GM19372 (cell line): ENCODE results near the gene MATN4.
A peak's percentile ranks its signal among the peaks of the same experiment; 100 is the strongest.

ENCODE experiments used
- ATAC-seq: cut with Tn5 transposase; IDR thresholded peaks from one replicate; pipeline ENCODE4 v1.9.1; 2021; ENCODE audit warnings: mild to moderate bottlenecking, low read depth, moderate library complexity; ENCODE audit not compliant: unreplicated experiment

Gene MATN4

DNA sequence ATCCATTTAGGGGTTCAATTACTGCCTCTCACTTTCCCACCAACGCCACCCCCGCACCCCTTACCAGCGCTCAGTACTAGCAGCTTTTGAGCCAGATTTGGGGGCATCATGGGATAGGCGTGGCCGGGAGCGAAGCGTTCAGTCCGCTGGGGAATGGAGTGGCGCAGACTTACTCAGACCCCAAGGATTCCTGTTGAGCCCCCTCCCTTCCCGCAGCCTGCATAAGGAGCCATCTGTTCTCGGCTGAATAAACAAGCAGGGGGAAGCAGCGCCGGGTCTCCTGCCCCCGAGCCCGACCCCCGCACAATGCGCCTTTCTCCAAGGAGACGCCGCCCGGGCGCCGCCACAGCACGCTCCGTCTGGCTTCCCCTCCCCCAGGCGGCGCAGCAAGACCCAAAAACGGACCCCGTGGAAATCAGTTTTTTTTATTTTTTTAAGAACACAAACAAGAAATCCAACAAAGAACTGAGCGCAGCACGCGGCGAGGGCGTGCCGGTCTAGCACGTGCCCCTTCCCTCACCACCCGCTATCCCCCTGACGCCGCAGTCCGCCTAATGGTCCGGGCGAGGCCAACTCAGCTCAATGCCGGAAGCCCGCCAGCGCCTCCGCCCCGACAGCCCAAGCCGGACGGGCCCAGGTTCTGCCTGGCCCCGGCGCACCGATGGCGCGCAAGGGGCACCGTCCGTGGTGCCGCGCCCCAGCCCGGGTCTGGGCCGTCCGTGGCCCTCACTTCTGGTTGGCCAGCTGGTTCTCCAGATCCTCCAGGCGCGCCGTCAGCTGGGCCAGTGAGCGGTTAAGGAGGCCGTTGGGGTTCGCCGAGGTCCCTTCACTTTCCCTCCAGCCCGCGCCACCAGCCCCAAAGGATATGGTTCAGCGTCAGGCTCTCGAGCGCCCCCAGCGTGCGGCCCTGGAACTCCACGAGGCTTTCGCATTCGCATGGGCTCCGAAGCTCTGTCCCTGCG, 14.8 kb downstream of the MATN4 start:
- ATAC-seq, result peak; percentile 78

GRCh38 chr20:45292343-45292742, 15.8 kb downstream of the MATN4 start:
- ATAC-seq, result no peak

GRCh38 chr20:45291526-45291925, 16.6 kb downstream of the MATN4 start:
- ATAC-seq, result no peak

DNA sequence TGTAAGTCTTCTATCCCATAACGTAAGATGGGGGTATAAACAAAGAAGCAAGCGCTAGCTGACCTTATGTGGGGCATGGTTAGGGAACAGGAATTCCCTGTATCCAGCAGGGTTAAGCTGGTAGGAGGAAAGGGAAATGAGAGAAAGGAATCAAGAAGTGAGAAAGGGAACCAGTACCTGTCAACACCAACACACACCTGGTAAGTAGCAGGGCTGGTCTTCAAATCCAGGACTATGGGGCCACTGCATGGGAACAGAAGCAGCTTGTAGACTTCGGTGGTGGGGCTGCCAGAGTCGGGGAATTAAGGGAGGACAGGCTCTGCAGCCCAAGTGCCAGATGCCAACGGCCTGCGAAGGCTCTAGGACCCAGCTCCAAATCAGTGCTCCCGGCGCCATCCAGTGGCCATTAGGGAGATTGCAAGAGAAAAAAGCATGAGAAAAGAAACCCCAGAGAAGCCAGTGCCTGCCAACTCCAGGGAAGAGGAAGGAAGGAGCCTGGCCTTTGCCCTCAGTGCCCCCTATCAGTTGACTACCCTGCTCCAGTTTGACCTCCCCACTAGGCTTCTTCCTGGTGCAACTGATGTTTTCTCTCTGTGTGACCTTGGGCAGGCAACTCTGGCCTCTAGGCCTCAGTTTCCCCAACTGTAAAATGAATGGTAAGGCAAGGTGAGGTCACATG, 17.3 kb downstream of the MATN4 start:
- ATAC-seq, result no peak

GRCh38 chr20:45289942-45290676, 18.0 kb downstream of the MATN4 start:
- no peak for ATAC-seq

DNA sequence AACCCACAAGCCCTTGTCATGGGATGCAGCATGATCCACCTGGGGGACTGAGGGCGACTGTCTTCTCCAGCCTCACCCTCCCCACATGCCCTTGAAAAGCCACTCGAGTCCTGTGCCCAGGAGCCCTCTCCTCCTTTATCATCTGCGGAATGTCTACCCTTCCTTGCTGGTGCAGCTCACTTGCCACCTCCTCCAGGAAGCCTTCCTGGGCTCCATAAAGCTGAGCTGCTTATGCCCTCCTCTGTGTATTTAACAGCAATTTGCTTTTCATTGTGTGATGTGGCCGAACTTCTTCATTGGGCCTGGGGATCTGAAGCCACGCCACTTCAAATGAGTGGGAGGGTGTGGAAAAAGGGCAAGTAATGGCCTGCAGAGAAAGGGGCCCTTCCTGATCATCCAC, 19.2 kb downstream of the MATN4 start:
- ATAC-seq, result no peak

DNA sequence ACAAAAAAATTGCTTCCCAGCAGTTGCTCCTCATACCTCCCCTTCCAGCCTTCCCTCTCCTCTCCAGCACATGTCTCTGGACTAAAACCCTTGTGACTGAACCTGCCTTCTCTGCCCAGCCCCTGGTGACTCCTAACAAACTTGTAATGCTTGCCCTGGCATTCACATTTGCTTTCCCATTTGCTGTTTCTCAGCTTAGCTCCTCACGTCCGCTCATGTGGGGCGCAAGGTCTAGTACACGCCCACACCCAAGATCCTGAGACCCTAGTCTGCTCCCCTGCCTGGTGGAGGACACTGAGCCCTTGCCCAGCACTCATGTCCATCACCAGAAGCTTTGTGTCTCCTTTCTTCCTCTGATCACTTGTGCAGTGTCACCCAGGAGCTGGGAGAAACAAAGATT, 19.7 kb downstream of the MATN4 start:
- ATAC-seq, result no peak

DNA sequence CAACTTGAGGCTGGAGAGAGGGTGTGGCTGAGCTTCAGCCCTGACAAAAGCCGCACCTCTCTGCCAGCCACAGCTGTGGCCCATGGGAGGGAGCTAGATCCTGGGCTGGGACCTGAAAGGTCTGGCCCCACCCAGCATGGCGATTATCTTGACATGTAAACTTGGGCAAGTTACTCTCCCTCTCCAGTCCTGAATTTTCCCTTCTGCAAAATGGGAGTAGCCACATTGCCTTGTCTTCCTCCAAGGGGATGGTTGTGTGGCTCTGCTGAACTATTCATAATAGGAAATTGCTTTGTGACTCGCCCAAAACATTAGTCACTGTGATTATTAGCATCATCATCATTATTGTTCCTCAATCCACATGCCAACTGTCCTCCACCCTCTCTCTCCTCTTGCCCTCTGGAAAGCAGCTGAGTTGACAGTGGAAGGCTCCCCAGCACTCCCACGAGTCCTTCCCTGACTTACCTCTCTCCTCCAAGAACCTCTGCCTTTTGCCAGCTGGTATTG, 24.5 kb downstream of the MATN4 start:
- ATAC-seq, result no peak

- ATAC-seq, result no peak
Measured at GRCh38 chr20:45282700-45283550, 25.2 kb downstream of the MATN4 start.

GRCh38 chr20:45279992-45280391, 28.1 kb downstream of the MATN4 start:
- ATAC-seq, result no peak

DNA sequence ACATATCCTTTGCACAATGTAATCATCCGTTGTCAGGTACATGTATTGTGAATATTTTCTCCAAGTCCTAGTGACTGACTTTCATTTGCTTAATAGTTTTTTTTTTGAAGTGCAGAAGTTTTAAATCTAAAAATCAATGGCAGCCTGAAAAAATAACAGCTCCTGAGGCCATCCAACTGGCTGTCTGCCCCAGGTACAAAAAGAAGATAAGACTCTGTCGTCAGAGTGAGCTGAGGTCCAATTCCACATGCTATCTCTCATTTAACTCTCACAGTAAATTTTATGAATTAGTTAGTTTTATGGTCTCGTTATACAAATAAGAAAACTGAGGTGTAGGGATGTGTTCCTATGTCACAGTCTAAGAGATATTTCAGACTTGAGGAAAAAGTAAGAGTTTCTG, 32.8 kb downstream of the MATN4 start:
- ATAC-seq, result no peak

- ATAC-seq, result no peak
Measured at GRCh38 chr20:45269754-45270270, 38.3 kb downstream of the MATN4 start.

- no peak for ATAC-seq
Measured at GRCh38 chr20:45269056-45269455, 39.0 kb downstream of the MATN4 start.

GRCh38 chr20:45268531-45268930, 39.6 kb downstream of the MATN4 start:
- no peak for ATAC-seq

DNA sequence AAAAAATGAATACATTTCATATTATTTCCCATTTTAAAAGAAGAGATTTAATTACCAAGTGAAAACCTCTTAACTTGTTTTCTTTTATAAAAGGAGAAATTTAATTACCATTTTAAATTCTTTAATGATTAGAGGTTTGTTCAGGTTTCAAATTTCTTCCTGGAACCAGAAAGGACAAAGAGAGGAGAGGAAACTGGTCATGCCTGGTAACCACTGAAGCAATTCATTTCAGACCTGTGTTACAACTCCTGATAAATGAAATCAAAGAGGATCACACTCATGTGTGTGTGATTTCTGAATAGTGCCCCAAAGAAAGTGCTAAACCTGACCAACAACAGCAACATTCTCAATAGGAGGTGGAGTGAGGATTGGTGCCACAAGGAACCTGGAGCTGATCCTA, 41.1 kb downstream of the MATN4 start:
- no peak for ATAC-seq

DNA sequence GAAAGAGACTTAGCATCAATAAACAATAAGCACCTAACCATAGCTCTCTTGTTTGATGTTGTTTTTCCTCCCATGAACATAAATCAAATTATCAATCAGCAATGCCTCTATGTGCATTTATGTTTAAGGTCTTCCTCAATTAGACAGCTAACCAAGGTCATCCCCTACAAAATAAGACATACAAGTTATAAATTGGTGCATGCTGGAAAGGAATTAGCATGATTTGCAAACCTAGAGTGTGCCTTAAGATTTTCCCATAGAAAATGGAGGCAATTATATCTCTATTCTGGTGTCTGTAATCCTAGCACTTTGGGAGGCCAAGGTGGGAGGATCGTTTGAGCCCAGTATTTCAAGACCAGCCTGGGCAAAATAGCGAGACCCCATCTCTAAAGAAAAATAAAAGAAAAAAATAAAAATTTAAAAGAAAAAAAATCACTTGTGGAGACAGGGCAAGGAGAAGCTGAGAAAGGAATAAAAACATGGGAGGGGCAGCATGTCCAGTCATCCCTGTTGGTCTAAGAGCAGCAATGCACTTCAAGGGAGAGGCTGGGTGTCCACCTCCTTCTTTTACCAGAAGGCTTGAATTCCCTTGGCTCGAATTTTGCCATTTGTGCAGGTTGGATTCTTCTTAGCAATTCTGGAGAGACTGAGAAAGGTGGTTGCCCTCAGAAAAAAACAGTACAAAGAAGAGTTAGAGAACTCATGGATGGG, 44.4 kb downstream of the MATN4 start:
- no peak for ATAC-seq

- ATAC-seq, result no peak
Measured at GRCh38 chr20:45258664-45259063, 49.4 kb downstream of the MATN4 start.

DNA sequence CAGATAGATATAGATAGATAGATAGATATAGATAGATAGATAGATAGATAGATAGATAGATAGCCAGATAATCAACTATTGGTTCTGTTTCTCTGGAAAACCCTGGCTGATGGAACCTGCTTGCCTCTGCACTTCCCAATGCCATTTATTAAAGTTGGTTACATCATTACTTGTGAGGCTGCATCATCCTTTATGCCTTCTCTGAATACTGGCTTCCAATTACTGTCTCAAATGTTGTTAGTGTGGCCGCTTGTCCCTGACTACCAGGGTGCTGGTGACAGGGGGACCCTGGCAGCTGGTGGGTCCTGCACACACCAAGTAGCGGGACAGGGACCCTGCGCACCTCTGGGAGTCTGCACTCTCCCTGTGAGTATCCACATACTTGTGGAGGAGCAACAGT, 49.8 kb downstream of the MATN4 start:
- ATAC-seq, result no peak

DNA sequence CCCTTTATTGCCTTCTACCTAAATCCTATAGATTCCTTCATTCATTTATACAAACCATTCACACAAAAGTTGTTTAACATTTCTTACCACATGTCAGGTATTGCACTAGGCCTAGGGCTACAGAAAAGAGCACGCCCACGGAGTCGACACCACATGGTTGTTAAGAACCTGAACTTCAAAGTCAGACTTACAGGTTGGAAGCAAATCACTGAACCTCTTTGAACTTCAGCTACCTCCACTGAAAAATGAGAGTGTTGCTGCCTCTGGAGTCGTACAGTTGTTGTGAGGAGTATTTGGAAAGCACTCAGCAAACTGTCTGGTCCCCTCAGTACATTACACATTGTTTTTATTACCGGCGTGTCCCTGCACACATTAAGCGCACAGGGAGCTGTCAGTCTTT, 50.4 kb downstream of the MATN4 start:
- ATAC-seq, result no peak
